A673 (cell line): ENCODE data around the gene TTC1. TPM values are rescaled to one million over a fixed set of nuclear protein-coding genes. Genes with fewer than 3 reads are reported as not detected.

Source experiments
- Bru-seq: library from RNA; stranded (reverse); fragments of 400-500 nt; gene quantifications from one replicate; lab custom pipeline; 2021; lab: Mats Ljungman, UMichigan
- BruChase-seq, 2 experiments: library from RNA; stranded (reverse); fragments of 400-500 nt; gene quantifications; one replicate each; lab custom pipeline; 2021; lab: Mats Ljungman, UMichigan
- BruUV-seq: library from RNA; stranded (reverse); fragments of 400-500 nt; replicated peaks from 2 replicates; lab custom pipeline; 2021; lab: Mats Ljungman, UMichigan
- CTCF ChIA-PET: fragments of 300-600 bp; sonication (Branson Sonifier 250); formaldehyde crosslinking; loops from one replicate; lab custom pipeline; 2022; ENCODE audit warnings: antibody characterized with exemption; lab: Charles Lee
- POLR2A ChIA-PET: fragments of 300-600 bp; sonication (Branson Sonifier 250); formaldehyde crosslinking; loops from one replicate; lab custom pipeline; 2022; ENCODE audit warnings: antibody characterized with exemption; ENCODE audit not compliant: low non-redundant PET; lab: Charles Lee
- DNase-seq: peaks from one replicate; pipeline ENCODE4 v3.0.0-alpha.2; 2015; ENCODE audit warnings: low spot score
- H3K27ac ChIP-seq: fragments of 200-600 bp; sonication (generic); 2 replicates; pipeline ENCODE4 v1.5.1; 2016; ENCODE audit warnings: mixed run types, low read depth, mild to moderate bottlenecking, mixed read lengths, antibody characterized with exemption, low read length; ENCODE audit not compliant: poor library complexity, severe bottlenecking
- H3K27me3 ChIP-seq: fragments of 200-600 bp; sonication (generic); replicated peaks from 2 replicates; pipeline ENCODE4 v1.6.1; 2017; ENCODE audit warnings: mixed run types, low read depth, mild to moderate bottlenecking, mixed read lengths, antibody characterized with exemption, low read length; ENCODE audit not compliant: insufficient read depth, poor library complexity
- H3K36me3 ChIP-seq: fragments of 200-600 bp; sonication (generic); 2 replicates; pipeline ENCODE4 v1.6.1; 2016; ENCODE audit warnings: mixed run types, mild to moderate bottlenecking, mixed read lengths, antibody characterized with exemption, low read length; ENCODE audit not compliant: insufficient read depth, poor library complexity, severe bottlenecking
- H3K4me1 ChIP-seq: fragments of 200-600 bp; sonication (generic); 2 replicates; pipeline ENCODE4 v1.6.1; 2017; ENCODE audit warnings: mixed run types, mild to moderate bottlenecking, mixed read lengths, antibody characterized with exemption, low read length; ENCODE audit not compliant: insufficient read depth, poor library complexity, severe bottlenecking
- H3K4me3 ChIP-seq: fragments of 200-600 bp; sonication (generic); 2 replicates; pipeline ENCODE4 v1.5.1; 2016; ENCODE audit warnings: low read depth, mixed run types, mild to moderate bottlenecking, mixed read lengths, low read length; ENCODE audit not compliant: poor library complexity, severe bottlenecking
- H3K9me3 ChIP-seq: fragments of 200-600 bp; sonication (generic); 2 replicates; pipeline ENCODE4 v1.6.1; 2016; ENCODE audit warnings: mixed run types, low read depth, mild to moderate bottlenecking, mixed read lengths, antibody characterized with exemption, low read length; ENCODE audit not compliant: poor library complexity, severe bottlenecking
- CTCF ChIP-seq: fragments of 300-800, 200-600 bp; sonication (generic); conservative IDR thresholded peaks from 2 replicates; pipeline ENCODE4 v1.5.1; 2017; ENCODE audit warnings: low read depth, mild to moderate bottlenecking, antibody characterized with exemption, low read length, moderate library complexity, mixed read lengths
- EZH2 ChIP-seq: fragments of 200-600 bp; sonication (generic); IDR thresholded peaks from 2 replicates; pipeline ENCODE4 v1.6.1; 2017; ENCODE audit warnings: borderline replicate concordance, low read depth, mild to moderate bottlenecking, mixed read lengths, antibody characterized with exemption, low read length; ENCODE audit not compliant: poor library complexity, severe bottlenecking
- intact Hi-C: fragments of 100-400 bp; cut with micrococcal nuclease; formaldehyde crosslinking; loops from one replicate; pipeline ENCODE4 v1.10.0; 2022; ENCODE audit not compliant: unreplicated experiment
- long read RNA-seq: library from polyadenylated mRNA; stranded (forward); transcript quantifications from one replicate; pipeline ENCODE4 v2.0.0, GENCODE V29; 2022
- total RNA-seq: library from RNA; stranded (reverse); gene quantifications from 2 replicates; pipeline ENCODE4 v1.2.3, GENCODE V29; 2021

TTC1 gene
- total RNA-seq = 61.1 and 66.5 TPM in 2 replicates
- percentile 83 among the genes with signal in this experiment for Bru-seq, nascent RNA
- percentile 78 among the genes with signal in this experiment for BruChase-seq, experiment 1, labeled RNA remaining after a 2-hour chase
- BruChase-seq, experiment 2, labeled RNA remaining after a 6-hour chase = percentile 79 among the genes with signal in this experiment
- long read RNA-seq, transcript TTC1-201 (8 exons, 1,467 nt) = major isoform, 115 of 144 reads
- long read RNA-seq, transcript TTC1-205 (8 exons, 1,432 nt) = minor isoform, 17 of 144 reads
- long read RNA-seq, partial matches to known transcripts = 4 of 144 reads
- long read RNA-seq, other reads (novel, unspliced or antisense) = 8 of 144 reads

DNA sequence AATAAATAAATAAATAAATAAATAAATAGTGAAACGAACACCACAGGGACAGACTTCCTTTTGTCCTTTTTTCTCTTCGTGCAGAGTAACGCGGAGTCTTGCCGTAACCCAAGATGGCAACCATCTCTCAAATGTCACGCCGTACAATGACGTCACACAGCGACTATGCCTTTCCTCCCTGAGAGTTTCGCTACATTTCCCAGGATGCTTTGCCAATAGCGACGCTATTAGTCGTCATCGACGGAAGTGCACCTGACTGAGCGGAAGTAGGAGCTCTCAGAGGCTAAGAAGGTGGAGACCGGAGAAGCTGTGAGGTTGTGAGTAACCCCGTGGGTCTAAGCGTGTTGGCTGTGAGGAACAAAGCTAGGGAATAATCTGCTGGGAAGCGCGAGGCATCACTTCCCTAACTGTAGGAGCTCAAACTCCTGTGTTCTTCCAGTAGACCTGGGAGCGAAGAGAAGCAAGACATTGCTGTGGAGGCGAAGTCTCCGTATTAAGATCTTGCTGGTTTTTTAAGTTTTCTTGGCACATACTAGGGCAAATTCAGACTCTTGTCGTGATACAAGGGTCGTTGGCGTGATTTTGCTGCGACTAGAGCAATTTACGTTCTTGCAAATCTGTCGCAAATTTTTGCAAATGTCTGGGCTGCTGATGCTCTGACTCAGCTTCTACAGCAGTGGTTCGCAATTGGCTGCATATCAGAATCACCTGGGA, at the start of gene TTC1:
Gene TTC1, plus strand, starts transcription at position 263 of the 714 bp plus-strand sequence. CDS start 1,390 bp downstream, outside the sequence.
- POLR2A ChIA-PET = no interaction called here
- Histone ChIP-seq H3K4me1 (peaks cover 10% of the 10 kb centered on the region), H3K27ac (peak within 1 kb of the TSS; percentile 79), H3K9me3 (no peaks in the 10 kb centered on the region), H3K27me3 (no peaks in the 10 kb centered on the region), H3K36me3 (peaks cover 22% of the 10 kb centered on the region), H3K4me3 (peak within 1 kb of the TSS; percentile 73)
- no peak for TF ChIP-seq EZH2
- TF ChIP-seq CTCF = no peak
- DNase-seq = peak; percentile 98
- intact Hi-C loops = no loop called here
- TSS peak; percentile 67 for BruUV-seq
- CTCF ChIA-PET = interaction anchor here (0.6 to 1.2 kb wide), 3 partner anchors 12 to 336 kb away, joined by 3 read pairs; no protein-coding TSS in a partner anchor

DNA sequence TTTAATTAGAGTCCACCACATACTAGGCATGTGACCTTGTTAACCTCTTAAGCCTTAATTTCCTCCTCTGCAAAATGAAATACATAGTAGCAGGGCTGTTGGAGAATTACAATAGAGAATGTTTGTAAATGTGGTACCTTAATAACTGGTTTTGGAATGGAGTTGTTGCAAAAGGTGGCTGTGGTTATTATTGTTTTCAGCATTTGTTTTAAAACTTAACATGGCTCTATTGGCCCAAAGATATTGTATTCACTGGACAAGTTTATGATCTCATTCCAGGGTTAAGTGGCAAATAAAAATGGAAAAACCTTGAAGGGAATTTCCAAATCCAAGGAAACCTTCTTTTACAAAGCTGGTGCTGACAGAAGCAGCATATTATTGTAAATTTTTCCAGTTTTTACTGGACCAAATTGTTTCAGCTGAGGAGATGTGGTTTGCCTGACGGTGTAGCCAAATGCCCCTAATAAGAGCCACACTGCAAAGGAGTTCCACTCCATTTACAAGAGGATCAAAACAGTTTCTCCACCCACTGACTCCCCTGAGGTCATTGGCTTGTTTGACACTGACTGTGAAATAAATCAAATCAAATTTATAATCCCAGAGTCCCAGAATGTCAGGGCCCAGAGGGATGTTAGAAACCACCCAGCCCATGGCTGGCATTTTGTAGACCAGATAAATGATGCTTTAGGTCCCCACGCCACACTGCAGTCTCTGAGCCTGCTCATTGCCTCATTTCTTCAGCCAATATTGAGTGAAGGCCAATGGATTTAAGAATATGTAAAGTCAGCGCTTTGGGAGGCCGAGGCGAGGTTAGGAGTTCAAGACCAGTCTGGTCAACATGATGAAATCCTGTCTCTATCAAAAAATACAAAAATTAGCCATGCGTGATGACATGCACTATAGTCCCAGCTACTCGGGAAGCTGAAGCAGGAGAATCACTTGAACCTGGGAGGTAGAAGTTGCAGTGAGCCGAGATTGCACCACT, 47.5 kb upstream of the TTC1 start:
- POLR2A ChIA-PET = interaction anchor here (0.6 kb wide), 1 partner anchor 18 kb away, joined by 6 read pairs; no protein-coding TSS in a partner anchor
- Histone ChIP-seq H3K4me1 (no peaks in the 10 kb centered on the region), H3K27ac (no peak overlapping the region), H3K9me3 (no peaks in the 10 kb centered on the region), H3K27me3 (no peaks in the 10 kb centered on the region), H3K4me3 (no peak overlapping the region), H3K36me3 (no peaks in the 10 kb centered on the region)
- no TSS peak for BruUV-seq
- CTCF ChIA-PET = no interaction called here
- no peak for DNase-seq
- TF ChIP-seq EZH2 (no peak), CTCF (no peak)
- intact Hi-C loops = loop anchor here (10.0 kb wide), 1 partner anchor 627 kb away; the partner anchor contains the start of gene IL12B

DNA sequence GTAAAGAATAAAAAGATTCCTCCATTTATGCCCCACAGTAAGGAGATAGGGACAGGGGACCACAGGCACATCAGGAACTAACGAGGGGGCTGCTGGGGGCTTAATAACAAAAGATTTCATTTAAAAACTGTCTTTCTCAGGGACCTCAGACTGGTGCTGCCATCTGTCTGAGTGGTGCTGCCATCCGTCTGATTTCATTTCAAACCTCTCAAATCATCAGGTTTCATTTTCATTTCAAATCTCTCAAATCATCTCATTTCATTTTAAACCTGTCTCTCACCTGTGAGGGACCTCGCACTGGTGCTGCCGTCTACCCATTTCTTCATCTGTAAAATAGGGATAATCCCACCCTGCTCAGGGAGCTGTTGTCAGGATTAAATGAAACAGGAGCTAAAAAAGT, 46.7 kb upstream of the TTC1 start:
- POLR2A ChIA-PET = interaction anchor here (0.6 kb wide), 1 partner anchor 19 kb away, joined by 6 read pairs; no protein-coding TSS in a partner anchor
- BruUV-seq = no TSS peak
- CTCF ChIA-PET = interaction anchor here (0.7 kb wide), 2 partner anchors 54 to 252 kb away, joined by 4 to 5 read pairs; no protein-coding TSS in a partner anchor
- Histone ChIP-seq H3K4me3 (no peak overlapping the region), H3K4me1 (no peaks in the 10 kb centered on the region), H3K27ac (no peak overlapping the region), H3K9me3 (no peaks in the 10 kb centered on the region), H3K36me3 (no peaks in the 10 kb centered on the region), H3K27me3 (no peaks in the 10 kb centered on the region)
- intact Hi-C loops = loop anchor here (10.0 kb wide), 1 partner anchor 627 kb away; the partner anchor contains the start of gene IL12B
- TF ChIP-seq CTCF (no peak), EZH2 (no peak)
- no peak for DNase-seq
